ENCODE measurements around the gene ABHD2.
"Not testable (repeated sequence)": the region's sequence is repeated elsewhere in the genome, so short reads cannot be mapped to it uniquely, and the experiment has no call there.

ABHD2 gene

DNA sequence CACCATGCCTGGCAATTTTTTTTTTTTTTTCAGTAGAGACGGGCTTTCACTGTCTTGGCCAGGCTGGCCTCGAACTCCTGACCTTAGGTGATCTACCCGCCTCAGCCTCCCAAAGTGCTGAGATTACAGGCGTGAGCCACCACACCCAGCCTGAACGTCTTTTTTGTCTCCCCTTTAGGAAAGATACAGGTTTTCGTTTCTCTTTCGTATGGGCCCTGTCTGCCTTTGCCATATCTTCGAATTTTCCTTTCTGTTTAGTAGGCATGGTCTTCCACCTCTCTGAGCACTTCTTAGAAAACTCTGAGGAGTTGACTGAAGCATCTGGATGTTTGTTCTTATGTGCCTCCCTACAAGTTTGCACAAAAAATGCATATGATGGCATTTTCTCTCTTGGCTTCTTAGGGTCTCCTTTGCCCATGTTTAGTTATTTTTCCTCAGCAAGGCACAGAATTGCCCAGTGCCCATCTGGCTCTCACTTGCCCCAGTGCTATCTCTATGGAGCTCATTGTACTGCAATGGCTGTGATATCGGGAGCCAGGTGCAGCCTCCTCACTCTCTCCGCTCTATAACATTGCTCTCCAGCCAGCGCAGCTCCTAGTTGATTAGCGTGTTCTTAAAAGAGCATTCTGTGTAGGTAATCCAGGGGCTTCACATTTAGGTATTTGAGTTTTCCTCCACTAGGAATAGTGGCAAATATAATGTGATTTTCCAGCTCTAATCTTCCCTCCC is 48.0 kb downstream of the ABHD2 start:
- DNase-seq (ENCODE audit: insufficient read length, low spot score), result no peak
- no peak for FAIRE-seq
- TF ChIP-seq CTCF (IDR thresholded peaks at IDR 0.05; ENCODE audit: insufficient read depth, missing control alignments), result no peak

GRCh38 chr15:89136818-89137772 is 48.8 kb downstream of the ABHD2 start:
- no peak for TF ChIP-seq CTCF (IDR thresholded peaks at IDR 0.05; ENCODE audit: insufficient read depth, missing control alignments)
- no peak for DNase-seq (ENCODE audit: insufficient read length, low spot score)
- no peak for FAIRE-seq

GRCh38 chr15:89137926-89138325 is 49.7 kb downstream of the ABHD2 start:
- FAIRE-seq (no peak), DNase-seq (ENCODE audit: insufficient read length, low spot score) (no peak)
- TF ChIP-seq CTCF (IDR thresholded peaks at IDR 0.05; ENCODE audit: insufficient read depth, missing control alignments), result no peak

GRCh38 chr15:89138999-89139612 is 50.9 kb downstream of the ABHD2 start:
- no peak for TF ChIP-seq CTCF (IDR thresholded peaks at IDR 0.05; ENCODE audit: insufficient read depth, missing control alignments)
- DNase-seq (ENCODE audit: insufficient read length, low spot score) (no peak), FAIRE-seq (no peak)

- no peak for FAIRE-seq
- no peak for DNase-seq (ENCODE audit: insufficient read length, low spot score)
- no peak for TF ChIP-seq CTCF (IDR thresholded peaks at IDR 0.05; ENCODE audit: insufficient read depth, missing control alignments)
Measured at GRCh38 chr15:89139613-89140499, 51.6 kb downstream of the ABHD2 start.

DNA sequence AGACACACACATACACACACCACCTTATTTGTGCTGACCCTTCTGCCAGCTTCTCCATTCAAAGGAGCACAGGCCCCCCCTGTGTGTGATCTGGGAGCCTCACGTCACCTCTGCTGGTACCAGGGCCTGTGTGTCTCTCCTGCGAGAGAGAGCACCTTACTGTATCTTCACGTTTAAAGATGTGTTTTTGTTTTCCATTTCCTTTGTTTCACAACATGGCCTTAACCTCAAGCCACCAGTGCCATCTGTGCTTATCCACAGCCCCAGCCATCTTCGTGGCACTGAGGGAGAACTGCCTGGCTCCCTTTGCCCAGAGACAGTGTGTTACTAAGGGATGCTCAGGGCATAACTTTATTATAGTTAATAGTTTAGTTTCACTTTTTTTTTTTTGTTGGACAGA is 52.3 kb downstream of the ABHD2 start:
- FAIRE-seq, result no peak
- no peak for TF ChIP-seq CTCF (IDR thresholded peaks at IDR 0.05; ENCODE audit: insufficient read depth, missing control alignments)
- DNase-seq (ENCODE audit: insufficient read length, low spot score), result no peak

GRCh38 chr15:89141159-89141558 is 52.9 kb downstream of the ABHD2 start:
- DNase-seq (ENCODE audit: insufficient read length, low spot score); FAIRE-seq: not testable (repeated sequence)
